PC-3 (cell line): Measurements from ENCODE around the gene TMEM238L. TPM values are rescaled to one million over a fixed set of nuclear protein-coding genes. Genes with fewer than 3 reads are reported as not detected.

Experiments used
- ATAC-seq: fragments of 200-7000 bp; cut with Tn5 transposase; 2 replicates; pipeline ENCODE4 v1.9.1; 2020; ENCODE audit warnings: mild to moderate bottlenecking, moderate library complexity
- BruUV-seq: library from RNA; stranded (reverse); fragments of 400-500 nt; replicated peaks from 2 replicates; lab custom pipeline; 2021; lab: Mats Ljungman, UMichigan
- CTCF ChIA-PET: fragments of 300-600 bp; sonication (Branson Sonifier 250); formaldehyde crosslinking; loops from one replicate; lab custom pipeline; 2022; ENCODE audit warnings: antibody characterized with exemption; lab: Charles Lee
- POLR2A ChIA-PET: fragments of 300-600 bp; sonication (Branson Sonifier 250); formaldehyde crosslinking; loops from one replicate; lab custom pipeline; 2022; ENCODE audit warnings: antibody characterized with exemption; ENCODE audit not compliant: unreplicated experiment; lab: Charles Lee
- DNase-seq: peaks from one replicate; pipeline ENCODE4 v3.0.0-alpha.2; 2015
- H2AFZ ChIP-seq: fragments of 300-600 bp; sonication (generic); 2 replicates; pipeline ENCODE4 v1.6.0; 2016; ENCODE audit warnings: antibody characterized with exemption, low read length
- H3F3A ChIP-seq: fragments of 300-600 bp; sonication (generic); one replicate; pipeline ENCODE4 v1.6.0; 2017; ENCODE audit warnings: antibody characterized with exemption, low read length, control low read depth, mild to moderate bottlenecking; ENCODE audit not compliant: unreplicated experiment
- H3K27ac ChIP-seq: fragments of 300-600 bp; sonication (generic); 2 replicates; pipeline ENCODE4 v1.5.1; 2016; ENCODE audit warnings: mild to moderate bottlenecking, low read length
- H3K27me3 ChIP-seq: fragments of 300-600 bp; sonication (generic); 2 replicates; pipeline ENCODE4 v1.6.1; 2016; ENCODE audit warnings: low read length, mixed read lengths
- H3K36me3 ChIP-seq: fragments of 300-600 bp; sonication (generic); 2 replicates; pipeline ENCODE4 v1.6.1; 2016; ENCODE audit warnings: low read depth, mixed run types, low read length, mixed read lengths
- H3K4me1 ChIP-seq: fragments of 300-600 bp; sonication (generic); 2 replicates; pipeline ENCODE4 v1.5.1; 2016; ENCODE audit warnings: low read length; ENCODE audit not compliant: insufficient read depth
- H3K4me2 ChIP-seq: fragments of 300-600 bp; sonication (generic); 2 replicates; pipeline ENCODE4 v1.6.0; 2016; ENCODE audit warnings: low read length
- H3K4me3 ChIP-seq: fragments of 300-600 bp; sonication (generic); 2 replicates; pipeline ENCODE4 v1.5.1; 2016; ENCODE audit warnings: mild to moderate bottlenecking, low read length, mixed read lengths
- H3K79me2 ChIP-seq: fragments of 300-600 bp; sonication (generic); 2 replicates; pipeline ENCODE4 v1.6.1; 2017; ENCODE audit warnings: low read length, mixed read lengths
- H3K9ac ChIP-seq: fragments of 300-600 bp; sonication (generic); 2 replicates; pipeline ENCODE4 v1.6.0; 2016; ENCODE audit warnings: mild to moderate bottlenecking, low read length
- H3K9me2 ChIP-seq: fragments of 300-600 bp; sonication (generic); replicated peaks from 2 replicates; pipeline ENCODE4 v1.6.1; 2016; ENCODE audit warnings: mixed run types, low read length, mixed read lengths
- H3K9me3 ChIP-seq: fragments of 300-600 bp; sonication (generic); 2 replicates; pipeline ENCODE4 v1.6.1; 2016; ENCODE audit warnings: low read length, mixed read lengths
- H4K20me1 ChIP-seq: fragments of 300-600 bp; sonication (generic); 2 replicates; pipeline ENCODE4 v1.6.1; 2016; ENCODE audit warnings: low read length, mixed read lengths
- CTCF ChIP-seq: fragments of 300-600 bp; sonication (generic); conservative IDR thresholded peaks from 2 replicates; pipeline ENCODE4 v1.5.1; 2017; ENCODE audit warnings: antibody characterized with exemption, low read depth, mild to moderate bottlenecking, low read length
- EZH2 ChIP-seq: fragments of 300-600 bp; sonication (generic); IDR thresholded peaks from one replicate; pipeline ENCODE4 v1.6.1; 2017; ENCODE audit warnings: antibody characterized with exemption, mild to moderate bottlenecking, low read length; ENCODE audit not compliant: unreplicated experiment
- EZH2phosphoT487 ChIP-seq: fragments of 300-600 bp; sonication (generic); IDR thresholded peaks from 2 replicates; pipeline ENCODE4 v1.6.1; 2018; ENCODE audit warnings: mild to moderate bottlenecking, antibody characterized with exemption, low read length, borderline replicate concordance
- intact Hi-C: fragments of 100-400 bp; cut with micrococcal nuclease; formaldehyde crosslinking; loops from 2 replicates; pipeline ENCODE4 v1.9.0; 2023
- total RNA-seq: library from RNA; depleted of rRNA; stranded (reverse); fragments of >200 nt; gene quantifications from 2 replicates; pipeline ENCODE4 v1.2.3, GENCODE V29; 2014

The TMEM238L gene
- total RNA-seq, 1 experiment from 2014 or later = not detected

GRCh38 chr17:10805911-10806310 lies 2.0 kb upstream of the TMEM238L start:
- Histone ChIP-seq H3K9me3 (no peaks in the 10 kb centered on the region), H3K79me2 (no peaks in the 10 kb centered on the region), H4K20me1 (no peaks in the 10 kb centered on the region), H3K27me3 (no peaks in the 10 kb centered on the region), H3K4me1 (peaks cover 4% of the 10 kb centered on the region; the same call in 1 of the 2 replicates), H3K9me2 (no peaks in the 10 kb centered on the region), H3K36me3 (no peaks in the 10 kb centered on the region), H3F3A (no peaks in the 10 kb centered on the region), H3K27ac (no peak overlapping the region), H3K4me3 (no peak overlapping the region), H3K9ac (no peak overlapping the region), H2AFZ (no peak overlapping the region), H3K4me2 (no peak overlapping the region)
- no peak for ATAC-seq
- no peak for DNase-seq
- no TSS peak for BruUV-seq
- ChIA-PET CTCF (no interaction called here), POLR2A (no interaction called here)
- intact Hi-C loops = no loop called here
- TF ChIP-seq EZH2 (no peak), CTCF (no peak), EZH2phosphoT487 (no peak)

GRCh38 chr17:10804546-10804945 lies 647 bp upstream of the TMEM238L start:
- no peaks in the 10 kb centered on the region for H4K20me1 ChIP-seq
- no peaks in the 10 kb centered on the region for H3K9me2 ChIP-seq
- H3K27ac ChIP-seq = no peak overlapping the region
- no peaks in the 10 kb centered on the region for H3K9me3 ChIP-seq
- H3F3A ChIP-seq = no peaks in the 10 kb centered on the region
- H3K4me1 ChIP-seq = peaks cover 14% of the 10 kb centered on the region
- no peaks in the 10 kb centered on the region for H3K27me3 ChIP-seq
- ChIA-PET CTCF (no interaction called here), POLR2A (no interaction called here)
- no peak for DNase-seq
- no TSS peak for BruUV-seq
- no peak overlapping the region for H3K9ac ChIP-seq
- no peak for ATAC-seq
- no peak for TF ChIP-seq EZH2phosphoT487
- no peaks in the 10 kb centered on the region for H3K79me2 ChIP-seq
- no peak overlapping the region for H3K4me2 ChIP-seq
- H3K36me3 ChIP-seq = no peaks in the 10 kb centered on the region
- intact Hi-C loops = no loop called here
- H2AFZ ChIP-seq = no peak overlapping the region
- H3K4me3 ChIP-seq = no peak overlapping the region

- Histone ChIP-seq H3K9me3 (no peaks in the 10 kb centered on the region), H3K4me3 (no peak overlapping the region), H3K27ac (no peak overlapping the region), H3K79me2 (no peaks in the 10 kb centered on the region), H3F3A (no peaks in the 10 kb centered on the region), H2AFZ (no peak overlapping the region), H3K4me2 (no peak overlapping the region), H3K36me3 (no peaks in the 10 kb centered on the region), H3K9me2 (no peaks in the 10 kb centered on the region), H3K27me3 (no peaks in the 10 kb centered on the region), H3K9ac (no peak overlapping the region), H4K20me1 (no peaks in the 10 kb centered on the region), H3K4me1 (peaks cover 26% of the 10 kb centered on the region)
- ChIA-PET POLR2A (no interaction called here), CTCF (no interaction called here)
- DNase-seq (no peak), ATAC-seq (no peak)
- TF ChIP-seq EZH2phosphoT487 = no peak
- TF ChIP-seq CTCF = no peak
- no peak for TF ChIP-seq EZH2
- intact Hi-C loops = no loop called here
- BruUV-seq = no TSS peak
These were observed 549 bp downstream of the TMEM238L start for GRCh38 chr17:10803350-10803749.
